Loucy (cell line): ENCODE measurements around the gene CFAP43.

Experiments used
- H2AFZ ChIP-seq: fragments of 200-600 bp; sonication (generic); 2 replicates; pipeline ENCODE4 v1.6.0; 2016; ENCODE audit warnings: antibody characterized with exemption, mild to moderate bottlenecking, low read length, moderate library complexity
- H3F3A ChIP-seq: fragments of 200-600 bp; 2 replicates; pipeline ENCODE4 v1.6.0; 2016; ENCODE audit warnings: antibody characterized with exemption, low read depth, mild to moderate bottlenecking
- H3K27me3 ChIP-seq: fragments of 200-600 bp; sonication (generic); 2 replicates; pipeline ENCODE4 v1.6.1; 2014; ENCODE audit warnings: low read length, mild to moderate bottlenecking; ENCODE audit not compliant: insufficient read depth, poor library complexity, severe bottlenecking
- H3K36me3 ChIP-seq: fragments of 200-600 bp; sonication (generic); 2 replicates; pipeline ENCODE4 v1.6.1; 2016; ENCODE audit warnings: low read length; ENCODE audit not compliant: insufficient read depth
- H3K4me1 ChIP-seq: fragments of 200-600 bp; sonication (generic); 2 replicates; pipeline ENCODE4 v1.5.1; 2014; ENCODE audit warnings: low read length, mild to moderate bottlenecking; ENCODE audit not compliant: insufficient read depth, poor library complexity, severe bottlenecking
- H3K4me2 ChIP-seq: fragments of 200-600 bp; sonication (generic); 2 replicates; pipeline ENCODE4 v1.6.0; 2014; ENCODE audit warnings: antibody characterized with exemption, low read length, low read depth, mild to moderate bottlenecking; ENCODE audit not compliant: poor library complexity, severe bottlenecking
- H3K4me3 ChIP-seq: fragments of 200-600 bp; sonication (generic); 2 replicates; pipeline ENCODE4 v1.5.1; 2014; ENCODE audit warnings: low read length, mild to moderate bottlenecking, mixed read lengths; ENCODE audit not compliant: poor library complexity, severe bottlenecking
- H3K79me2 ChIP-seq: fragments of 200-600 bp; sonication (generic); 2 replicates; pipeline ENCODE4 v1.6.1; 2014; ENCODE audit warnings: low read length; ENCODE audit not compliant: insufficient read depth
- H3K9ac ChIP-seq: fragments of 200-600 bp; sonication (generic); 2 replicates; pipeline ENCODE4 v1.6.0; 2014; ENCODE audit warnings: mild to moderate bottlenecking, low read depth, low read length, moderate library complexity; ENCODE audit not compliant: poor library complexity, severe bottlenecking
- H3K9me2 ChIP-seq: fragments of 200-600 bp; sonication (generic); replicated peaks from 2 replicates; pipeline ENCODE4 v1.6.1; 2016; ENCODE audit warnings: low read depth, low read length, mixed read lengths
- H3K9me3 ChIP-seq: fragments of 200-600 bp; sonication (generic); 2 replicates; pipeline ENCODE4 v1.6.1; 2014; ENCODE audit warnings: mild to moderate bottlenecking, antibody characterized with exemption, low read length, low read depth; ENCODE audit not compliant: insufficient read depth
- H4K20me1 ChIP-seq: fragments of 200-600 bp; sonication (generic); 2 replicates; pipeline ENCODE4 v1.6.0; 2014; ENCODE audit warnings: antibody characterized with exemption, low read length, mild to moderate bottlenecking; ENCODE audit not compliant: insufficient read depth, poor library complexity, severe bottlenecking
- EZH2phosphoT487 ChIP-seq: fragments of 200-600 bp; IDR thresholded peaks from 2 replicates; pipeline ENCODE4 v1.6.1; 2018; ENCODE audit warnings: antibody characterized with exemption, mild to moderate bottlenecking, moderate library complexity, borderline replicate concordance
- TF ChIP-seq, protein P1 (sequence below): fragments of 200-600 bp; sonication (generic); conservative IDR thresholded peaks from 2 replicates; pipeline ENCODE4 v1.5.1; 2014; ENCODE audit warnings: mild to moderate bottlenecking, antibody characterized with exemption, low read length

CFAP43 gene

DNA sequence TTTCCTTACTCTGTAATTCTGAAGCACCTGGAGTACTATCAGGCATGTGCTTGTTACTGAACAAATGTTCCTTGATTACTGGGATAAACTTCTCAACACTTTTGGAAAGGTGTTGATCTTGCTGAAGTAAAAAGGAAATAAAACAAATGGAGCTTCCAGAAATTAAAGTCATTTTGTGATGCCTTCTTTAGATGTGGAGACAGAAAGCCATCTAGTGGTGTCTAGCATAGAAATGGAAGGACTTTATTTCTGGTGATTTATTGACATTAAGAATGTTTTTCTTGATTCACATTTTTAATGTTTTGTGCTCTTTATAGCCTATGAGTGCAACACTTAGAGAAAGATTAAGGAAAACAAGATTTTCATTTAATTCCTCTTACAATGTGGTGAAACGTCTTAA is 108.8 kb downstream of the CFAP43 start:
- Histone ChIP-seq H3K79me2 (peaks cover 20% of the 10 kb centered on the region), H3K9me3 (no peaks in the 10 kb centered on the region), H3K4me3 (peak overlapping the region; percentile 77), H3F3A (no peaks in the 10 kb centered on the region), H3K27me3 (no peaks in the 10 kb centered on the region), H3K9ac (peak overlapping the region; percentile 85), H3K4me1 (peaks cover 21% of the 10 kb centered on the region), H3K9me2 (no peaks in the 10 kb centered on the region), H2AFZ (no peak overlapping the region), H3K4me2 (peak overlapping the region; percentile 64), H3K36me3 (no peaks in the 10 kb centered on the region), H4K20me1 (no peaks in the 10 kb centered on the region)
- TF ChIP-seq, protein P1, sequence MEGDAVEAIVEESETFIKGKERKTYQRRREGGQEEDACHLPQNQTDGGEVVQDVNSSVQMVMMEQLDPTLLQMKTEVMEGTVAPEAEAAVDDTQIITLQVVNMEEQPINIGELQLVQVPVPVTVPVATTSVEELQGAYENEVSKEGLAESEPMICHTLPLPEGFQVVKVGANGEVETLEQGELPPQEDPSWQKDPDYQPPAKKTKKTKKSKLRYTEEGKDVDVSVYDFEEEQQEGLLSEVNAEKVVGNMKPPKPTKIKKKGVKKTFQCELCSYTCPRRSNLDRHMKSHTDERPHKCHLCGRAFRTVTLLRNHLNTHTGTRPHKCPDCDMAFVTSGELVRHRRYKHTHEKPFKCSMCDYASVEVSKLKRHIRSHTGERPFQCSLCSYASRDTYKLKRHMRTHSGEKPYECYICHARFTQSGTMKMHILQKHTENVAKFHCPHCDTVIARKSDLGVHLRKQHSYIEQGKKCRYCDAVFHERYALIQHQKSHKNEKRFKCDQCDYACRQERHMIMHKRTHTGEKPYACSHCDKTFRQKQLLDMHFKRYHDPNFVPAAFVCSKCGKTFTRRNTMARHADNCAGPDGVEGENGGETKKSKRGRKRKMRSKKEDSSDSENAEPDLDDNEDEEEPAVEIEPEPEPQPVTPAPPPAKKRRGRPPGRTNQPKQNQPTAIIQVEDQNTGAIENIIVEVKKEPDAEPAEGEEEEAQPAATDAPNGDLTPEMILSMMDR = peak; percentile 72
- TF ChIP-seq EZH2phosphoT487 = no peak

DNA sequence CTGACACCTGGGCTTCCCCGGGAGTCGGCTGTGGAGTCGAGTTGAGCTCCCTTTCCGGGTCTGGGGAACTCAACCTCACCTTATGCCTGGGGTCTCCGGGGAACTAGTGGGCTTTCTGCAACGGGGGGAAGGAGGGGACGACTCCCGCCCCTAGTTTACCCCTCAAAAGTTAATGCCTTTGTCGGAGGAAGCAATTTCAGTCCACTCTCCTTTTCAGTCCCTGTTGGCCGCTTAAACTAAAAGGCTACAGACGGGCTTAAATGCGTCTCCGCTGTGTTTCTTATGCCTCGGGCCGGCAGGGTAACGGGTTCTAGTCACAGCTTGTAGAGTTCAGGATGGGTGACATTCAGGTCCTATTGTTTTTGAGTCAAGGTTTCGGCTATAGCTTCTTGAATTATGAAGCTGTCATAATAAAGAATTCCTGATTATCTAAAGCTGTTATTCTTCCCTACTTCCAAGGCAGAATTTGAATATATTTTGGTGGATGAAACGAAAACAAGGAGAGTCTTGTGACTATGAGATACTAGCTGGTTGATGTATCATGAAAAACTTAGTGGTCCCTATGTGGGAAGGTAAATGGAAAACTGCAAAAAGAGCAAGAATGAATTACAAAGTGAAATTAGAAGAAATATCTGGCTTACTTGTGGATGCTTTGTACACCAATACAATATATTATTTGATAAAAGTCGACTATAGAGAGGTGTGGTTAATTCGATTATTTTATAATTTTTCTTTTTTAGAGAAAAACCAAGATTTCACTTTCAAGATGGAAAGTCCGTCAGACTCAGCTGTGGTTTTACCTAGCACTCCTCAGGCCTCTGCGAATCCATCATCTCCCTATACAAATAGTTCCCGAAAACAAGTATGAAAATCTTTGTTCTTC is 109.7 kb downstream of the CFAP43 start:
- H3K27me3 ChIP-seq = no peaks in the 10 kb centered on the region
- H3K9me3 ChIP-seq = no peaks in the 10 kb centered on the region
- peaks cover 21% of the 10 kb centered on the region for H3K4me1 ChIP-seq
- TF ChIP-seq EZH2phosphoT487 = no peak
- TF ChIP-seq, protein P1 = no peak
- peaks cover 20% of the 10 kb centered on the region for H3K79me2 ChIP-seq
- no peaks in the 10 kb centered on the region for H3K36me3 ChIP-seq
- peak overlapping the region; percentile 85 for H3K9ac ChIP-seq
- H3F3A ChIP-seq = no peaks in the 10 kb centered on the region
- H3K9me2 ChIP-seq = no peaks in the 10 kb centered on the region
- peak overlapping the region; percentile 89 for H2AFZ ChIP-seq
- peak overlapping the region; percentile 64 for H3K4me2 ChIP-seq
- no peaks in the 10 kb centered on the region for H4K20me1 ChIP-seq
- peak overlapping the region; percentile 77 for H3K4me3 ChIP-seq

DNA sequence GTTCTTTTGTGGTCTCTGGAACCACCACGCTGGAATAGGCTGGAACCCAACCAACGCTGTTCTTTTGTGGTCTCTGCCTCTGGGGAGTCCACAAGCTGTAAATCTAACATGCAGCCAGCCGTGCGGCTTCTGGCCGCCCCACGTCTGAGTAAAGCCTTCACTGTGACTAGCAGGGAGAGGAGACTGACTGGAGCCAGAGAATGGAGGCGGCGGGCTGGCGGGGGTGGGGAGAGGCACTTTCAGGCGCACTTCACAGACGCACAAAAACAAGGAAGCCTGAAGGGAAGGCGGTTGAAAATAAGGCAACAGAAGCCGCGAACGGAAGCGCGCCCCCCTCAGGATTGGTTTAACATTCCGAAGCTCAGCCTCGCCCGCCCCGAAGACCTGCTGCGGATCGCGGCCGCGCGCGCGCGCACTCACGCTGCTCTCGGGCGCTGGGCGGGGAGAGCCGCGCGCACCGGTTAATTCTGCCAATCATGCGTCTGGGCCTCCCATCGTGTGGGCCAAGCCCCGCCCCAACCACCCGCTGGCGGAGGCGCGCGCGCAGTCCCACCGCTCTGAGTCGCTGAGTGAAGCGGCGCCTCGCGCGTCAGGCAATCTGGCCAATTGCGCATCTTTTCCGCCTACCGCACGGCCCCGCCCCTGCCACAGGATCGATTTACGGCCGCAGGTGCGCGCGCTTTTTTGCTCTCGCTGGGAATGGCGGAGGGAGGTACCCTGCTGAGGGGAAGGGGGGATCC is 110.5 kb downstream of the CFAP43 start, which contains the start of gene SFR1:
Gene SFR1 (plus strand): TSS at position 687 of the 740 bp plus-strand sequence. CDS start 13 bp downstream, at position 700.
- TF ChIP-seq, protein P1 = peak; percentile 61
- TF ChIP-seq EZH2phosphoT487 = no peak
- Histone ChIP-seq H3K9me2 (no peaks in the 10 kb centered on the region), H3K79me2 (peaks cover 20% of the 10 kb centered on the region), H3K4me3 (peak within 1 kb of the TSS; percentile 90), H2AFZ (peak within 1 kb of the TSS; percentile 91), H3K9ac (peak within 1 kb of the TSS; percentile 97), H3F3A (no peaks in the 10 kb centered on the region), H3K27me3 (no peaks in the 10 kb centered on the region), H3K36me3 (no peaks in the 10 kb centered on the region), H3K4me1 (peaks cover 21% of the 10 kb centered on the region), H3K4me2 (peak within 1 kb of the TSS; percentile 84), H3K9me3 (no peaks in the 10 kb centered on the region), H4K20me1 (no peaks in the 10 kb centered on the region)
